MCF 10A (cell line): ENCODE data around the gene MS4A2. TPM values are rescaled to one million over a fixed set of nuclear protein-coding genes. Genes with fewer than 3 reads are reported as not detected.
"Not testable (repeated sequence)": the region's sequence is repeated elsewhere in the genome, so short reads cannot be mapped to it uniquely, and the experiment has no call there.

Source experiments
- Bru-seq: library from RNA; stranded (reverse); fragments of 400-500 nt; gene quantifications from one replicate; lab custom pipeline; 2021; lab: Mats Ljungman, UMichigan
- BruChase-seq, 2 experiments: library from RNA; stranded (reverse); fragments of 400-500 nt; gene quantifications; one replicate each; lab custom pipeline; 2021; lab: Mats Ljungman, UMichigan
- BruUV-seq: library from RNA; stranded (reverse); fragments of 400-500 nt; replicated peaks from 2 replicates; lab custom pipeline; 2021; lab: Mats Ljungman, UMichigan
- CTCF ChIA-PET: fragments of 300-600 bp; sonication (Branson Sonifier 250); formaldehyde crosslinking; extraction: SDS; loops from one replicate; lab custom pipeline; 2021; ENCODE audit warnings: antibody characterized with exemption, inconsistent platforms; lab: Yijun Ruan, JAX
- POLR2A ChIA-PET: fragments of 300-600, 350-650 bp; sonication (Branson Sonifier 250); formaldehyde crosslinking; extraction: SDS; loops from one replicate; lab custom pipeline; 2020; ENCODE audit warnings: antibody characterized with exemption, inconsistent platforms; lab: Yijun Ruan, JAX
- DNase-seq: peaks from one replicate; pipeline ENCODE4 v3.0.0-alpha.2; 2018; ENCODE audit not compliant: unreplicated experiment
- H3K27ac Mint-ChIP-seq: one replicate; pipeline ENCODE4 v1.8.0; 2022; ENCODE audit warnings: mild to moderate bottlenecking, low read depth, mixed read lengths; ENCODE audit not compliant: unreplicated experiment
- H3K27me3 Mint-ChIP-seq: one replicate; pipeline ENCODE4 v1.8.0; 2022; ENCODE audit warnings: mixed read lengths; ENCODE audit not compliant: insufficient read depth, unreplicated experiment
- H3K36me3 Mint-ChIP-seq: one replicate; pipeline ENCODE4 v1.8.0; 2022; ENCODE audit warnings: mild to moderate bottlenecking, moderate library complexity, mixed read lengths; ENCODE audit not compliant: insufficient read depth, unreplicated experiment
- H3K4me1 Mint-ChIP-seq: one replicate; pipeline ENCODE4 v1.8.0; 2022; ENCODE audit warnings: mixed read lengths; ENCODE audit not compliant: insufficient read depth, unreplicated experiment
- H3K4me3 Mint-ChIP-seq: one replicate; pipeline ENCODE4 v1.8.0; 2022; ENCODE audit warnings: mild to moderate bottlenecking, moderate library complexity, mixed read lengths; ENCODE audit not compliant: unreplicated experiment
- H3K9me3 Mint-ChIP-seq: one replicate; pipeline ENCODE4 v1.8.0; 2022; ENCODE audit warnings: mixed read lengths; ENCODE audit not compliant: unreplicated experiment
- CTCF ChIP-seq: fragments of 200-600 bp; IDR thresholded peaks from one replicate; pipeline ENCODE4 v1.8.0; 2022; ENCODE audit warnings: antibody characterized with exemption, mild to moderate bottlenecking; ENCODE audit not compliant: unreplicated experiment
- intact Hi-C: fragments of 100-400 bp; cut with micrococcal nuclease; formaldehyde crosslinking; loops from 2 replicates; pipeline ENCODE4 v1.14.1; 2022
- long read RNA-seq: library from polyadenylated mRNA; stranded (forward); transcript quantifications from one replicate; pipeline ENCODE4 v2.0.0, GENCODE V29; 2022
- total RNA-seq: library from RNA; stranded (reverse); gene quantifications from 2 replicates; pipeline ENCODE4 v1.2.3, GENCODE V29; 2022

Gene MS4A2
- total RNA-seq, result not detected in 2 replicates
- not detected for Bru-seq, nascent RNA
- percentile 8 among the genes with signal in this experiment for BruChase-seq, experiment 1, labeled RNA remaining after a 6-hour chase
- BruChase-seq, experiment 2, labeled RNA remaining after a 2-hour chase, result not detected
- long read RNA-seq, result 0 reads

- Mint-ChIP-seq H3K36me3 (no peaks in the 10 kb centered on the region), H3K27me3 (peaks cover 23% of the 10 kb centered on the region), H3K4me1 (no peaks in the 10 kb centered on the region), H3K9me3 (no peaks in the 10 kb centered on the region), H3K27ac (no peak within 1 kb of the TSS), H3K4me3 (no peak within 1 kb of the TSS)
- intact Hi-C loops, result no loop called here
- TF ChIP-seq CTCF, result no peak
- no TSS peak for BruUV-seq
- CTCF ChIA-PET, result interaction anchor here (0.6 kb wide), 1 partner anchor 14 kb away, joined by 3 read pairs; no protein-coding TSS in a partner anchor
- no peak for DNase-seq
- POLR2A ChIA-PET, result no interaction called here
These were observed at the start of gene MS4A2 for GRCh38 chr11:60088364-60088763. Gene MS4A2 (plus strand): TSS chr11:60088664. CDS start chr11:60088766, 102 bp downstream.

GRCh38 chr11:60040109-60040508 is 48.4 kb upstream of the MS4A2 start, which contains the start of gene OOSP2:
Gene OOSP2 (plus strand): TSS chr11:60040409. CDS start chr11:60040460, 51 bp downstream.
- DNase-seq, result no peak
- H3K9me3 Mint-ChIP-seq, result no peaks in the 10 kb centered on the region
- H3K27ac Mint-ChIP-seq, result no peak within 1 kb of the TSS
- intact Hi-C loops, result no loop called here
- H3K4me1 Mint-ChIP-seq, result no peaks in the 10 kb centered on the region
- no peak within 1 kb of the TSS for H3K4me3 Mint-ChIP-seq
- H3K27me3 Mint-ChIP-seq, result peaks cover 20% of the 10 kb centered on the region
- BruUV-seq, result no TSS peak
- no peaks in the 10 kb centered on the region for H3K36me3 Mint-ChIP-seq
- CTCF ChIA-PET, result no interaction called here
- POLR2A ChIA-PET, result no interaction called here
- no peak for TF ChIP-seq CTCF

GRCh38 chr11:60050422-60050821 is 38.0 kb upstream of the MS4A2 start:
- H3K27ac Mint-ChIP-seq, result not testable (repeated sequence)

GRCh38 chr11:60050839-60051238 is 37.6 kb upstream of the MS4A2 start:
- H3K4me1 Mint-ChIP-seq, H3K36me3 Mint-ChIP-seq, H3K4me3 Mint-ChIP-seq, H3K9me3 Mint-ChIP-seq, DNase-seq, CTCF ChIA-PET, POLR2A ChIA-PET, intact Hi-C loops, BruUV-seq, H3K27ac Mint-ChIP-seq: not testable (repeated sequence)
- peaks cover 27% of the 10 kb centered on the region for H3K27me3 Mint-ChIP-seq

More at GRCh38 chr11:60050422-60050821, 38.0 kb upstream of the MS4A2 start:
- BruUV-seq, H3K4me3 Mint-ChIP-seq, DNase-seq, H3K36me3 Mint-ChIP-seq, H3K9me3 Mint-ChIP-seq, CTCF ChIA-PET, intact Hi-C loops, POLR2A ChIA-PET, H3K4me1 Mint-ChIP-seq: not testable (repeated sequence)
- peaks cover 29% of the 10 kb centered on the region for H3K27me3 Mint-ChIP-seq

- BruUV-seq, result no TSS peak
- Mint-ChIP-seq H3K4me3 (no peak within 1 kb of the TSS), H3K9me3 (peaks cover 7% of the 10 kb centered on the region), H3K27ac (no peak within 1 kb of the TSS), H3K36me3 (no peaks in the 10 kb centered on the region), H3K27me3 (peaks cover 19% of the 10 kb centered on the region), H3K4me1 (no peaks in the 10 kb centered on the region)
- intact Hi-C loops, result no loop called here
- no peak for DNase-seq
- ChIA-PET POLR2A (no interaction called here), CTCF (no interaction called here)
- TF ChIP-seq CTCF, result no peak
These were observed 32.0 kb upstream of the MS4A2 start, which contains the start of gene MS4A3 for GRCh38 chr11:60056349-60056969. Gene MS4A3 (plus strand): TSS chr11:60056665. CDS start chr11:60061161, 4,496 bp downstream.
